Melanocyte of skin (primary cell): ENCODE measurements around the gene HCAR1. TPM values are rescaled to one million over a fixed set of nuclear protein-coding genes. Genes with fewer than 3 reads are reported as not detected.

Experiments
- small RNA-seq, 2 donors: library from RNA; depleted of rRNA; stranded (forward); fragments of <200 nt; gene quantifications; one replicate each; pipeline ENCODE3, GENCODE V24; 2012
- total RNA-seq, 2 donors: library from RNA; depleted of rRNA; stranded (reverse); fragments of >200 nt; gene quantifications; 2 replicates each; pipeline ENCODE4 v1.2.3, GENCODE V29; 2012

The HCAR1 gene, protein sequence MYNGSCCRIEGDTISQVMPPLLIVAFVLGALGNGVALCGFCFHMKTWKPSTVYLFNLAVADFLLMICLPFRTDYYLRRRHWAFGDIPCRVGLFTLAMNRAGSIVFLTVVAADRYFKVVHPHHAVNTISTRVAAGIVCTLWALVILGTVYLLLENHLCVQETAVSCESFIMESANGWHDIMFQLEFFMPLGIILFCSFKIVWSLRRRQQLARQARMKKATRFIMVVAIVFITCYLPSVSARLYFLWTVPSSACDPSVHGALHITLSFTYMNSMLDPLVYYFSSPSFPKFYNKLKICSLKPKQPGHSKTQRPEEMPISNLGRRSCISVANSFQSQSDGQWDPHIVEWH
- total RNA-seq, result under 1 TPM; under 0.01 to 0.33 TPM

DNA sequence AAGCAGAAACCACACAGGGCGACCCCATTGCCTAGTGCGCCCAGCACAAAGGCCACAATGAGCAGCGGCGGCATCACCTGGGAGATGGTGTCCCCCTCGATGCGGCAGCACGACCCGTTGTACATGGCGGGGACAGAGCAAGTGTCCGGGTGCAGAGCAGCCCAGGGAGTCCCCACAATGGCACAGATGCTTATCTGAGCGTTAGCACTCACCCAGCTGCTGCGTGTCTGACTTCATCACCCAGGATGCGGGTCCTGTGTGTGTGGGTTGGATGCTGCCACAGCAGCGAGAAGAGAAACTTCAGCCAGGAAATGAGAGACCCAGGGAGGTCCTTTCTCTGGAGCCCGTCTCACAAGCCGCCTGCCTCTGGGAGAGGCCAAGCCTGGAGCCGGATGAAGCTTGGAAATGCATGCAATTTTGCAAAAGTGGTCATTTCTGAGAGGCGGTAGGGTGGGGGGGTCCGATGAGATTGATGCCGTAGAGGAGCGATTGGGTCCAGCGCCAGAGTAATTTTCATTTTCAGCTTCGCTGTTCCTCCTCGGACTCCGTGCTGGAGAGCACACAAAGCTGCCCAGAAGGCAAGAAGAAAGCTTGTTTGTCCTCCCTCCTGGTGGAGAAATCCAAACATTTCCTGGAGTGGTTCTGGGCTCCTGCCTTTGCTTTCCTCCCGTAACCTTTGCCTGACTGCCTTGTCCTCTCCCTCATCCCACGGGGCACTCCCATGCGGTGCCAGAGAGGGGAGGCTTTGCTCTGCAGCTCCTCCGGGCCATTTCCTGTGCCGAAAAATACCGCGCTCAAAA is at the start of gene HCAR1:
Gene HCAR1 (minus strand): TSS at position 630 of the 800 bp plus-strand sequence. CDS start 505 bp downstream, at position 125.

DNA sequence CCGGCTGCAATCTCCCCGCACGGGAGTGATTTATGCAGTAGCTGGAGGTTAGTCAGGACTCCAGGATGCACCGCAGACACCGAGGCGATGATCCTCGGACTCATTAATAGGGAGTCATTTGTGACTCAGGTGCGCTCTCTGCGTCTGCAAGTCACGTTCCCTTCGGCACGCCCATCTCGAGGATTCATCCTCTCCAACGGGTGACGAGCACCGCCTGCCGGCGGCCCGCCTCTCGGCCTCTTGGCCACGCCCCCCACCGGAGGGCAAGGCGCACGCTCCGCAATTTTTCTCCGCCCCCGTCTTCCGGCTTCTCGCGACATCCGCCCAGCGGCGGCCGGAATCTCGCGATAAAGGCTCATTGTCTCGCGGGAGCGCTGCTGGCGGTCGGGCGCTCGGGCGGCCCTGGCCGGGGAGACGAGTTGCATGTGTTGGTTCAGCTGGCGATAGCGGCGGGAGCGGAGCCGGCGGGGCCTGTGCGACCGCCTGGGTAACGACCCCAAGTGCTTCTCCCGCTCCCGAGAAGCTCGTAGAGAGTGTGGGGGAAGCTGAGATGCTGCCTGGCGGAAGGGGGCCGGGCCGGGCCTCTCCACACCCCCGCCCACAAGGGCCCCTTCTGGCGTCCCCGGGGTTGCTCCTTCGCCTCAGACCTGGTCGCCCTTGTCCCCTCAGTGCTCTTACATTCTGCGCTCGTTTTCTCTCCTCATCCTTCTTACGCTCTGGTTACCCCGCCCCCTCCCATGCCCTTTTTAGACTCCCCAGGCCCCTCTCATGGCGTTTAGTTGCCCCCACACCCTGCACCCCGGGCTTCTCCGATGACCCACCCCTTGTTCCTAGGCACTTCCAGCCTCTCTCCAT is 22.0 kb upstream of the HCAR1 start, which contains the start of gene DENR:
Gene DENR (plus strand): TSS at position 361 of the 855 bp plus-strand sequence. CDS start 878 bp downstream, outside the sequence.

DNA sequence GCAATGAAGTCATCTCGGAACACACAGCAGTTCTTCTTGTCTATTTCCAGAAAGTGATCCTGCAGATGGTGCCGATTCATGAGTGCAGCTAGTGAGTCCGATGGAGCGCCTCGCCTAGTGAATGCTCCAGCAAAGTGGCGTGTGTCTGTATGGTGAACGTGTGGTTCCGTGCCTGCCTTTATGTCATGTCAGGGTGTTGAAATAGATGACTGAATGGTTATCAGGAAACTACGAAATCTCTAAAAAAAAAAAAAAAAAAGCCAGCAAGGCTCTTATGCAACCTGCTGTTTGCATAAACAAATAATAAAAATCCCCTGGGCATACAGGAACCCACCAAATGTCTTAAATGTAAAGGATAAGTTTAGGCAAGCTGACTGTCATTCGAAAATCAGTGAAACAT is 14.0 kb downstream of the HCAR1 start, which contains the start of gene HCAR3:
Gene HCAR3 (minus strand): TSS at position 154 of the 400 bp plus-strand sequence. CDS start 74 bp downstream, at position 80.

DNA sequence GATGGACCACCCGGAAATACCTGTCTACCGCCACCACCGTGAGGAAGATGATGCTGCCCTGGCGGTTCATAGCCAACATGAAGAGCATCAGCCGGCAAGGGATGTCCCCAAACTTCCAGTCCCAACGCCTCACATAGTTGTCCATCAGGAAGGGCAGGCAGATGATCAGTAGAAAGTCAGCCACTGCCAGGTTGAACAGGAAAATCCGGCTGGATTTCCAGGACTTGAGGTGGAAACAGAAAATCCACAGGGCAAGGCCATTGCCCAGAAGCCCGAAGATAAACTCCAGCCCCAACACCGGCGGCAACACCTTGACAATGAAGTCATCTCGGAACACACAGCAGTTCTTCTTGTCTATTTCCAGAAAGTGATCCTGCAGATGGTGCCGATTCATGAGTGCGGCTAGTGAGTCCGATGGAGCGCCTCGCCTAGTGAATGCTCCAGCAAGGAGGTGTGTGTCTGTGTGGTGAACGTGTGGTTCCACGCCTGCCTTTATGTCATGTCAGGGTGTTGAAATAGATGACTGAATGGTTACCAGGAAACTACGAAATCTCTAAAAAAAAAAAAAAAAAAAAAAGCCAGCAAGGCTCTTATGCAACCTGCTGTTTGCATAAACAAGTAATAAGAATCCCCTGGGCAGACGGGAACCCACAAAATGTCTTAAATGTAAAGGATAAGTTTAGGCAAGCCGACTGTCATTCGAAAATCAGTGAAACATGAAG is 27.6 kb downstream of the HCAR1 start, which contains the start of gene HCAR2:
Gene HCAR2 (minus strand): TSS at position 468 of the 722 bp plus-strand sequence. CDS start 74 bp downstream, at position 394.

Small RNA genes lying within 50 kb of the gene (small RNA-seq; reads per million reads assigned to genes)
- gene AC026333.2 (0 reads per million in 2 donors), gene RF00019 (0 reads per million in 2 donors)

Other genes starting within 250 kb of the HCAR1 start
- 10 to 100 TPM; 12.7 to 16.0 TPM for gene ZCCHC8, start 229.9 kb downstream of the HCAR1 start, total RNA-seq
- 10 to 100 TPM; 25.8 to 30.3 TPM for gene RSRC2, start 203.9 kb downstream of the HCAR1 start, total RNA-seq
- 10 to 100 TPM; 31.3 to 52.9 TPM for gene KNTC1, start 203.6 kb downstream of the HCAR1 start, total RNA-seq
- gene HCAR2, start 27.5 kb downstream of the HCAR1 start, total RNA-seq, result not detected
- gene HCAR3, start 14.0 kb downstream of the HCAR1 start, total RNA-seq, result not detected
- gene DENR, start 22.0 kb upstream of the HCAR1 start, total RNA-seq, result 10 to 100 TPM; 26.2 to 33.6 TPM
- gene CCDC62, start 43.7 kb upstream of the HCAR1 start, total RNA-seq, result under 1 TPM; 0.33 to 0.69 TPM
- gene HIP1R, start 104.6 kb upstream of the HCAR1 start, total RNA-seq, result 10 to 100 TPM; 16.0 to 29.9 TPM
- gene VPS37B, start 165.3 kb upstream of the HCAR1 start, total RNA-seq, result 10 to 100 TPM; 61.3 to 82.3 TPM
- gene ABCB9, start 235.6 kb upstream of the HCAR1 start, total RNA-seq, result 10 to 100 TPM; 13.8 to 26.3 TPM
- 10 to 100 TPM; 11.4 to 12.7 TPM for gene OGFOD2, start 244.4 kb upstream of the HCAR1 start, total RNA-seq
- 100 to 1,000 TPM in 1 of 2 donors, 10 to 100 TPM in 1; 90.2 to 121 TPM for gene ARL6IP4, start 249.8 kb upstream of the HCAR1 start, total RNA-seq